Fibroblast of villous mesenchyme (primary cell): ENCODE measurements around the gene LPCAT2. TPM values are rescaled to one million over a fixed set of nuclear protein-coding genes. Genes with fewer than 3 reads are reported as not detected.

Source experiments
- DNase-seq: peaks from one replicate; pipeline ENCODE4 v3.0.0-alpha.2; 2010; ENCODE audit warnings: low read depth
- H3K4me3 ChIP-seq: 2 replicates; pipeline ENCODE4 v1.5.1; 2011; ENCODE audit warnings: low read depth, mild to moderate bottlenecking, low read length
- total RNA-seq: library from RNA; depleted of rRNA; stranded (reverse); fragments of >200 nt; gene quantifications from 2 replicates; pipeline ENCODE4 v1.2.3, GENCODE V29; 2012
- TF ChIP-seq, protein P1 (sequence below): IDR thresholded peaks from 2 replicates; pipeline ENCODE4 v1.5.1; 2012; ENCODE audit warnings: low read depth, mild to moderate bottlenecking, low read length; ENCODE audit not compliant: insufficient read depth

The LPCAT2 gene
- total RNA-seq, 1 donor: 54.8 TPM

DNA sequence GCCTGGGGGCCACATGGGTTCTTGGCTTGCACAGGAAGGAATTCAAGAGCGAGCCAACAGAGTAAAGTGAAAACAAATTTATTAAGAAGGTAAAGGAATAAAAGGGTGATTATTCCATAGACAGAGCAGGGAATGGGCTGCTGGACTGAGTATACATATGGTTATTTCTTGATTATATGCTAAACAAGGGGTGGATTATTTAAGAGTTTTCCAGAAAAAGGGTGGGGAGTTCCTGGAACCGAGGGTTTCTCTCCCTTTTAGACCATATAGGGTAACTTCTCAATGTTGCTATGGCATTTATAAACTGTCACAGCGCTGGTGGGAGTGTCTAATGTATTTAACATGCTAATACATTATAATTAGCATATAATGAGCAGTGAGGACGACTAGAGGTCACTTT is 27.8 kb upstream of the LPCAT2 start:
- TF ChIP-seq, protein P1, sequence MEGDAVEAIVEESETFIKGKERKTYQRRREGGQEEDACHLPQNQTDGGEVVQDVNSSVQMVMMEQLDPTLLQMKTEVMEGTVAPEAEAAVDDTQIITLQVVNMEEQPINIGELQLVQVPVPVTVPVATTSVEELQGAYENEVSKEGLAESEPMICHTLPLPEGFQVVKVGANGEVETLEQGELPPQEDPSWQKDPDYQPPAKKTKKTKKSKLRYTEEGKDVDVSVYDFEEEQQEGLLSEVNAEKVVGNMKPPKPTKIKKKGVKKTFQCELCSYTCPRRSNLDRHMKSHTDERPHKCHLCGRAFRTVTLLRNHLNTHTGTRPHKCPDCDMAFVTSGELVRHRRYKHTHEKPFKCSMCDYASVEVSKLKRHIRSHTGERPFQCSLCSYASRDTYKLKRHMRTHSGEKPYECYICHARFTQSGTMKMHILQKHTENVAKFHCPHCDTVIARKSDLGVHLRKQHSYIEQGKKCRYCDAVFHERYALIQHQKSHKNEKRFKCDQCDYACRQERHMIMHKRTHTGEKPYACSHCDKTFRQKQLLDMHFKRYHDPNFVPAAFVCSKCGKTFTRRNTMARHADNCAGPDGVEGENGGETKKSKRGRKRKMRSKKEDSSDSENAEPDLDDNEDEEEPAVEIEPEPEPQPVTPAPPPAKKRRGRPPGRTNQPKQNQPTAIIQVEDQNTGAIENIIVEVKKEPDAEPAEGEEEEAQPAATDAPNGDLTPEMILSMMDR: no peak
- H3K4me3 ChIP-seq: peak overlapping the region; percentile 89
- no peak for DNase-seq

DNA sequence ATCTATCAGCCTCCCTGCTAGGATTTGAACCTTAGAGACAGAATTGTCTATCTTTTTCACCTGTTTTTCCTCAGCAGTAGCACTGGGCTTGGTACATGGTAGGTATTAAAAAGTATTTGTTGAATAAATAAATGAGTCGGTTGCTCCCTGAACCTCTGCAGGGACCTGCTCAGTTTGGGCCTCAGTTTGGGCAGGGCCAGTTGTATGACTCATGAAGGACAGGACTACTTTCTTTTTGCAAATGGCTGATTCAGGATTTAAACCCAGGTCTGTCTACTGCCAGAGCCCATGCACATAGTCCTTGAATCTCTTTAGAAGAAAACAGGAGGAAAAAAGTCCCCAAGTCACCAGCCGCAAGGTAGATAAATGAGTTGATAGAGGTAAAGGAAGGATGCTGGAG is 26.8 kb upstream of the LPCAT2 start:
- peak; percentile 41 for DNase-seq
- peak overlapping the region; percentile 26 for H3K4me3 ChIP-seq
- TF ChIP-seq, protein P1: no peak

DNA sequence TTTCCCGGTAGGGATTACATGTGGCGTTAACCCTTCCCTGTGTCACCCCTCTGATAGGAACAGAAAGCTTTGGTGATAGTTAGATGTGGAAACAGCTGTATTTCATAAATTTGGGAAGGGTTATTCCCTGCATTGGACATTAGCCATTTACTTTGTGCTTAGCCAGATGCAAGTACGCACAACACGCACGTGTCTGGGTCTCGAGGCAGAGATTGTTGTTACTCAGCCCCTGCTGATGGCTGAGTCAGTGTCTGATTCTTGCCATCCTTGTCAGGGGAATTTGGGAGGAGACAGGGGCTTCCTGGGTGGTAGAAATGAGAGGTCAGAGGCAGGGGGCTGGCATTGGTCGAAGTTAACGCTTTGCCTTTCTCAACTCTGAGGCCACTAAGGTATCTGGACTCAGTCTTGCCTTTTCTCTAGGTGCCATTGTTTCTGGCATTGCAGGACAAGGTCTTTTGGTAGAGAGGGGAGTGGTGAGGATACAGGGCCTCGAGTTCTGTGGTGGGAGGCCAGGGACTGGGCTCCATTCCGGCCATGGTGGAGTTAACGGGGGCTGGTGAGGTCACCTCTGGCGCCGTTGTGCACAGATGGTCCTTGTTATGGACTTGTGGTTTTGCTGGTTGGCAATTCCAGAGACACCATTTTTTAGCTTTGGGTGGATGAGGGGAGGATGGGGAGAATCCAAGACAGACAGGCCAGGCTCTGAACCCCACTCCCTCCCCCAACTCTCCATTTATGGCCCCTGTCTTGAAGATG is 21.6 kb upstream of the LPCAT2 start:
- H3K4me3 ChIP-seq: no peak overlapping the region
- DNase-seq: peak; percentile 94
- TF ChIP-seq, protein P1: no peak

DNA sequence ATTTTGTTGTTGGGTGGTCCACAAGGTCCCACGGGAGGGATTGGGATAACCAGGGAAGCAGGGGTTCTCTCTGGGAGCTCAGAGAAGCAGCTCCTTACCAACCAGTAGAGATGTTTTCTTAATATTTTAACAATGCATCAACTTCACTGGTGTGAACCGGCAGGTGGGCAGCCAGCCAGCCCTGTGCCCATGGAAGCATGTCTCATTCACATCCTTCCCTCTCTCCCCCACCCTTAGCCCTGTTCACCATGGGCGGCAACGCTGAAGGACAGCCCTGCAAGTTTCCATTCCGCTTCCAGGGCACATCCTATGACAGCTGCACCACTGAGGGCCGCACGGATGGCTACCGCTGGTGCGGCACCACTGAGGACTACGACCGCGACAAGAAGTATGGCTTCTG is 20.6 kb upstream of the LPCAT2 start:
- H3K4me3 ChIP-seq: no peak overlapping the region
- DNase-seq: no peak
- TF ChIP-seq, protein P1: no peak

DNA sequence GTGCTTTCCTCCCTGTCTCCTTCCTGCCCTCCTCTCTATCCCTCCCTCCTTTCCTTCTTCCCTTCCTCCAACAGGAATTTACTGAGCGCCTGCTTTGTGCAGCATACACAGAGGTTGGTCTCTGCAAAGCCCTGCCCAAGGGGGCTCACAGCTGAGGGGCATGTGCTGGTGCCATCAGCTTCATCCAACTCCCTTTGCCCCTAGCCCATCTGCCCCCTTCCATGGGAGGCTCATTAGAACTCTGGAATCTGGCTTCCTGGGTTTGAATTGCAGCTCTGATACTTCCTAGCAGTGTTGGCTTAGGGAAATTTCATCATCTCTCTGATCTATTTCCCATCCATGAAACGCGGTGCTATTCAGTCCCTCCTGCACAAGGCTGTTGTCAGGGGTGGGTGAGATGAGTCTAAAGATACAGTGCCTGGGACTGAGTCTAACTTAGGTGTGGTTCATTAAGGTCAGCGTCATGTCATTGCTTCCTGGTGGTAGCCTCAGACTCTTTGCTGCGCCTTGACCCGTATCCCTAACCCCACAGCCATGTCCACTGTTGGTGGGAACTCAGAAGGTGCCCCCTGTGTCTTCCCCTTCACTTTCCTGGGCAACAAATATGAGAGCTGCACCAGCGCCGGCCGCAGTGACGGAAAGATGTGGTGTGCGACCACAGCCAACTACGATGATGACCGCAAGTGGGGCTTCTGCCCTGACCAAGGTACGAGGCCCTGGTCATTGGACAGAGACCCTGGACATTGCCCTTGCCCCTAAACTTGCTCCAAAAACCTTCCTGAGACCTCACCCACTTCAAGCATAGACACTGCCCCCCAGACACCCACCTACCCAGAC is 19.5 kb upstream of the LPCAT2 start:
- DNase-seq: no peak
- TF ChIP-seq, protein P1: no peak

DNA sequence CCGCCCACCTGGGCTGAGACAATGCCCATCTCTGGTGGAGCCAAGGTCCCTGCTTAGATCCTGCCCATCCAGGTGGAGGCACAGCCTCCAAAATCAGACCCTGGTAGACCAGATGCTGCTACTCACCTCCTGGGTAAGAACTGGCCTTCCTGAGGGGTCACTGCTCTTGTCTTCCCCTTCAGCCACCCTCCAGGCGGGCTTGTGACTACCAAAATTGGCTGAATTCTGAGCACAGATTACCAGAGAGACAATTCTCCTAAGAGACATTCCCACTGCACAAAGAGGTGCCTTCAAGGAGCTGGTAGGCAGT is 19.0 kb upstream of the LPCAT2 start:
- TF ChIP-seq, protein P1: no peak
- no peak overlapping the region for H3K4me3 ChIP-seq
- no peak for DNase-seq

More for the DNA sequence above, 19.5 kb upstream of the LPCAT2 start:
- no peak overlapping the region for H3K4me3 ChIP-seq
